NT2/D1 (cell line): ENCODE data around the gene METTL26.

Experiments
- YY1 ChIP-seq: IDR thresholded peaks from 2 replicates; pipeline ENCODE4 v1.6.1; 2011; ENCODE audit not compliant: insufficient read length, insufficient read depth
- ZNF274 ChIP-seq: IDR thresholded peaks from 2 replicates; pipeline ENCODE4 v1.6.1; 2011; ENCODE audit warnings: mild to moderate bottlenecking, low read depth, low read length

DNA sequence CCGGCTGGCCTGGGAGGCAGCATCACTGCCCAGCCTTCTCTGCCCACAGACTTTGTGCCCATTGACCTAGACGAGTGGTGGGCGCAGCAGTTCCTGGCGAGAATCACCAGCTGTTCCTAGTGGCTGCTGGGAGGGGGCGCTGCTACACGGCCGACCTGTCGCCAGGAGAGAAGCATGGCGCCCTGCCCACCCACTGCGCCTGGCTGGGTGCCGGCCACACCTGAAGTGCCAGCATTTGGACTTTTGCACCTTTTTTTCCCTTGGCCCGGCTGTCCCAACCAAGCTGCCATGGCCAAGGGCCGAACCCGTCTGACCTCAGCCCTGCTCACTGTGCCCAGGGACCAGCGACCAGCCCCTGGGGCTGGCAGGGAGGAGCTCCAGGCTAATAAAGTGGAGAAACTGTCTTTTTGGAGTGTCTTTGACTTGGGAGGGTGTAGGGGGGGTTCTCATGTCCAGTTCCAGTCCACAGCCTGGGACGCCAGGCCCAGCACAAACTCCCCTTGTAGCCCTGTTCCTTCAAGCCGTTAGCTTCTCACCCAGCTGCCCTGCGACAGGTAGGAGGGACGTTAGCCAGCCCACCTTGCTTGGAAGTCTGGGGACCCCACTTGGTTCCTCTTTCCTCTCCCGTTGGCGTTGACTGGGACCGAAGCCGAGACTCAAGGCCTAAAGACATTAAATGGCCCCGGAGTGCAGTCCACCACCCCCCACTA lies 12.1 kb upstream of the METTL26 start:
- TF ChIP-seq YY1 (no peak), ZNF274 (no peak)
